Astrocyte of the cerebellum (primary cell): Measurements from ENCODE around the gene CHKA.

Experiments used
- DNase-seq: peaks from one replicate; pipeline ENCODE4 v3.0.0-alpha.2; 2011; ENCODE audit warnings: low read depth
- H3K4me3 ChIP-seq: 2 replicates; pipeline ENCODE4 v1.5.1; 2011; ENCODE audit warnings: mild to moderate bottlenecking, low read depth, low read length, moderate library complexity
- CTCF ChIP-seq: IDR thresholded peaks from 2 replicates; pipeline ENCODE4 v1.5.1; 2012; ENCODE audit warnings: low read length, low read depth, moderate library complexity, mild to moderate bottlenecking; ENCODE audit errors: missing control alignments
- in situ Hi-C: cut with HindIII; loops from 2 replicates; pipeline ENCODE4 v1.10.0; 2017; ENCODE audit warnings: low sequenced_read_pairs

Gene CHKA

DNA sequence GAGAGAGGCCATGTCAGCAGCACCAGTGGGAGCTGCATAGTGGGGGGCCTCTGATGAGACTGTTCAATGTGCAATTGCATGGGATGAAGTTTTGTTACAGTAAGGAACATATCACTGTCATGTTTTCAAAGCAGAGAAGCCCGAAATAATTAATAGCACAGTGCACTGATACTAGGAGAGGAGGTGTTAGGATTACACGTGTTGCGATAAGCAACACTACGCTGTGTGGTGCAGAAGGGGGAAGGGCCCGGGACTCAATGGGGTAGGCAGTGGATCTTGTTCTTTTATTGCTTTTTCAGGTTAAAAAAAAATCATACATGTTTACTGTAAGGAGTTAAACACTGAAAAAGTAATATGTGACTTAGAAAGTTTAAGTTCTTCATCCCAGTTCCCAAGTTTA, 53.2 kb downstream of the CHKA start:
- TF ChIP-seq CTCF = no peak
- no peak for DNase-seq
- in situ Hi-C loops = no loop called here
- no peak overlapping the region for H3K4me3 ChIP-seq

DNA sequence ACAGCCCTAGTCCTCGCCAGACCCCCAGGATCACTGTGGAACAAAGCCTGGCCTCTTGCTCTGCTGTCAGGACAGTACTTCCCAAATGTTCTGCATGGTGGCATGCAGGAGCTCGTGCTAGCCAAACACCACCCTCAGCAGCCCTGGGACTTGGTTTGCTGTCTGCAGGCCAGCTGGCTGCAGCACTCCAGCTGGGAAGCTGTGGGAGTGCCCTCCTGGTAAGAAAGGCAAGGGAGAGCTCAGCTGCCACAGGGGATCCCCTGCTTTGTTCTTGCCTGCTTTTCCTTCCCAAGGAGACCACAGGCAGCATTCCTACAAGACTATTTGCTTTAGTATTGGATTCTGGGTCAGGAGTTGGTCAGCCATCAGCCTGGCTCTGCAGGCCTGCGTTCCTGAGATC, 54.4 kb downstream of the CHKA start:
- no peak for TF ChIP-seq CTCF
- in situ Hi-C loops = no loop called here
- peak; percentile 57 for DNase-seq
- no peak overlapping the region for H3K4me3 ChIP-seq

GRCh38 chr11:68065841-68066240, 55.3 kb downstream of the CHKA start:
- no peak for DNase-seq
- TF ChIP-seq CTCF = no peak
- in situ Hi-C loops = no loop called here
- H3K4me3 ChIP-seq = no peak overlapping the region

DNA sequence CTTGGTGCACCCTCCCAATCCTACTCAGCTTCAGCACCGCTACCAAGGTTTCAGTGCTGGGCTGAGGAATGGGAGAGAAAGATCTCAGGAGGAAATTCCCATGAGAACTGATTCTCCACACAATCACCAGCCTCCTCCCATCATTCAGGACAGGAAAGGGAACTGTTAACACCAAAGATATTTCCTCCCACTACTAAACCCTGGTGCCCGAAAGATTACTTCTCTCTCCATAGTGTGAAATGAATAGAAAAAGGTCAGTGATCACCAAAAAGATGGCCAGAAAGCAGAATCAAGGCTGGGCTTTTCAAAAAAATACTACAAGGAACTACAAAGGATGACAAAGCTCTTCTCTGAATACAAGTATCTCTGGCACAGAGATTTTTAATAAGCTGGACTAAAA, 56.3 kb downstream of the CHKA start:
- no peak overlapping the region for H3K4me3 ChIP-seq
- in situ Hi-C loops = no loop called here
- no peak for DNase-seq
- no peak for TF ChIP-seq CTCF

DNA sequence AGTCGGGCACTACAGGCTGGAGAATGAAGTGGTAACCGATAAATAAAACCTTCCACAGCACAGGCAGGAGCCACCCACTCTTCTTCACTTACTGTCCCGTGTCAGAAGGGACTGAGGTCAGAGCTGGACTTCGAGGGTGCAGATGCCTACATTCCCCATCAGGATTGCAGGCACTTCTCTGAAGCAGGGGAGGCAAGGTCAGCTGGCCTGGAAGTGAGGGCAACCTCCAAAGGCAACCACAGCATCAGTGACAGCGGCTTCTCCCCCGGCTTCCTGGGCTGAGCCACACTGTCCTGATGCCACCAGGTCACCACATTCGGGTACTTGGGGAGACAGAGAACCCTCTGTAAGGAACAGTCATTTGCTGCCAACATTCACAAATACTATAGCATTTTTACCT, 59.7 kb downstream of the CHKA start:
- no peak for TF ChIP-seq CTCF
- DNase-seq = no peak
- no peak overlapping the region for H3K4me3 ChIP-seq
- in situ Hi-C loops = no loop called here

DNA sequence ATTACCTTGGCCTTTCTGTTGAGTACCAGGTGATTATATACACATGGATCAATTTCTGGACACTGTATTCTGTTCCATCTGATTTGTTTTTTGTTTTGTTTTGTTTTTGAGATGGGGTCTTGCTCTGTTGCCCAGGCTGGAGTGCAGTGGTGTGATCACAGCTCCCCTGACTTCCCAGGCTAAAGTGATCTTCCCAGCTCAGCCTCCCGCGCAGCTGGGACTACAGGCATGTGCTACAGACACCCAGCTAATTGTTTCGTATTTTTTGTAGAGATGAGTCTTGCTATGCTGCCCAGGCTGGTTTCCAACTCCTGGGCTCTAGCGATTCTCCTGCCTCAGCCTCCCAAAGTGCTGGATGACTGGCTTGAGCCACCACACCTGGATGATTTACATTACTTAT, 63.4 kb downstream of the CHKA start:
- TF ChIP-seq CTCF = no peak
- H3K4me3 ChIP-seq = no peak overlapping the region
- in situ Hi-C loops = no loop called here
- DNase-seq = no peak
